Transverse colon (tissue), 4 donors: ENCODE measurements around the gene KIAA1217. TPM values are rescaled to one million over a fixed set of nuclear protein-coding genes. Genes with fewer than 3 reads are reported as not detected.

Experiments used
- DNase-seq: peaks from one replicate; pipeline ENCODE4 v3.0.0-alpha.2; 2019
- H3K27ac ChIP-seq, 4 donors: fragments of 200-600 bp; sonication (generic); 2 replicates each; pipeline ENCODE4 v1.5.1; 2016 to 2018; ENCODE audit warnings: inconsistent platforms in 4 of 4
- H3K27me3 ChIP-seq: fragments of 200-600 bp; sonication (generic); 2 replicates; pipeline ENCODE4 v1.5.1; 2017; ENCODE audit warnings: inconsistent platforms
- H3K36me3 ChIP-seq, 4 donors: fragments of 200-600 bp; sonication (generic); 2 replicates each; pipeline ENCODE4 v1.5.1; 2017 to 2019; ENCODE audit warnings: inconsistent platforms in 4 of 4
- H3K4me1 ChIP-seq, 4 donors: fragments of 200-600 bp; sonication (generic); 2 replicates each; pipeline ENCODE4 v1.5.1; 2017 to 2020; ENCODE audit warnings: inconsistent platforms in 4 of 4
- H3K4me3 ChIP-seq, 4 donors: fragments of 200-600 bp; sonication (generic); 1 replicate in 1 of 4; 2 replicates in 3 of 4; pipeline versions ENCODE4 v1.5.1 to v1.6.1; 2017 to 2019; ENCODE audit warnings: inconsistent platforms in 4 of 4
- H3K9me3 ChIP-seq, 2 donors: fragments of 200-600 bp; sonication (generic); 2 replicates each; pipeline ENCODE4 v1.5.1; 2017 to 2019; ENCODE audit warnings: inconsistent platforms in 2 of 2
- CTCF ChIP-seq, 5 experiments: fragments of 200-600 bp in 3 of 5; fragments of 450-650 bp in 2 of 5; sonication (generic) in 3 of 5; IDR thresholded peaks; 1 replicate in 2 of 5; 2 replicates in 3 of 5; pipeline ENCODE4 v1.5.1; 2016 to 2017; ENCODE audit warnings: antibody characterized with exemption in 5 of 5, inconsistent platforms in 3 of 5, mild to moderate bottlenecking in 2 of 5, moderate library complexity in 1 of 5
- EP300 ChIP-seq: sonication (generic); formaldehyde crosslinking; IDR thresholded peaks from one replicate; pipeline ENCODE4 v1.6.1; 2017; ENCODE audit warnings: antibody characterized with exemption, low read depth
- POLR2A ChIP-seq: fragments of 450-650 bp; IDR thresholded peaks from one replicate; pipeline ENCODE4 v1.6.1; 2016; ENCODE audit warnings: antibody characterized with exemption, mild to moderate bottlenecking, moderate library complexity
- POLR2AphosphoS5 ChIP-seq, 3 donors: sonication (generic); formaldehyde crosslinking; IDR thresholded peaks; one replicate each; pipeline ENCODE4 v1.6.1; 2016; ENCODE audit warnings: antibody characterized with exemption in 3 of 3
- WGBS, 2 donors: methylation state at CpG; one replicate each; pipeline ENCODE4 v1.1.5; 2018; ENCODE audit warnings: low coverage in 1 of 2; 5-methylcytosine and 5-hydroxymethylcytosine counted together
- in situ Hi-C, 4 donors: fragments of 200-750 bp; cut with MboI; loops; one replicate each; pipeline versions ENCODE4 v1.15.0 to v1.15.1; 2017; ENCODE audit warnings: low sequenced_read_pairs in 3 of 4, low pct_ligation_motif_present in 1 of 4, low pct_unique_long_range_greater_than_20kb in 1 of 4
- intact Hi-C: fragments of 100-400 bp; cut with DNase I; formaldehyde crosslinking; loops from one replicate; pipeline ENCODE4 v1.15.1; 2023; ENCODE audit warnings: low total_unique reads
- total RNA-seq, 4 donors: library from RNA; depleted of rRNA; stranded (reverse); fragments of >200 nt; gene quantifications; one replicate each; pipeline ENCODE4 v1.1.0, GENCODE V29; 2016

Gene KIAA1217
- total RNA-seq, 4 donors from 2014 or later = 56.5 to 175 (median 72.0) TPM

GRCh38 chr10:24419066-24419465 is 210.1 kb downstream of the KIAA1217 start:
- intact Hi-C loops (no loop called here), in situ Hi-C loops (loop anchor here in 1 of 4 donors (25.0 kb wide), 1 partner anchor 93 kb away; no protein-coding TSS in a partner anchor)
- H3K4me3 ChIP-seq = no peak overlapping the region
- DNase-seq = no peak
- H3K4me1 ChIP-seq = peaks cover 11 to 24% (median 14%) of the 10 kb centered on the region in 4 donors
- WGBS, 2 donors = 60 to 63% methylated on average over 2 to 3 of the region's 3 CpGs
- H3K27me3 ChIP-seq = no peaks in the 10 kb centered on the region
- TF ChIP-seq CTCF (IDR thresholded peaks at IDR 0.05) (no peak), EP300 (no peak), POLR2A (no peak)
- H3K27ac ChIP-seq = no peak overlapping the region
- H3K9me3 ChIP-seq = no peaks in the 10 kb centered on the region
- H3K36me3 ChIP-seq = no peaks in the 10 kb centered on the region

DNA sequence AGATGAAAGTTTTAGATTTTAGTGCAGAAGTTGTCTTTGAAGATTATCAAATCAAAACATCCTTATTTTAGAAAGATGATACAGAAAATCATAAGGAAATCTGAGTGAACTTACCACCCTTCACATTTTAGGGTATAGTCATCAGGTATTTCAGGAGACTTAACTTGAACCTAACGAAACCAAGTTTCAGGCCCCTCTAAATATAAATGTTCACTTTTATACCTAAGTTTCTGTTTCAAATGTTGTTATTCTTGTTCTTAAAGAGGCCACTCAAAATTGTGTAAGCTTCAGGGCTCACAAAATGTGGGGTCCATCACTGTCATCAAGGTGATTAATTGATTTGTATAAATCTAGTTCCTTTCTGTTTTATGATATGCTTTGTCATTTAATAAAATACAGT is 216.2 kb downstream of the KIAA1217 start:
- Histone ChIP-seq H3K4me1 (no peaks in the 10 kb centered on the region), H3K9me3 (no peaks in the 10 kb centered on the region), H3K4me3 (no peak overlapping the region), H3K27ac (no peak overlapping the region), H3K27me3 (no peaks in the 10 kb centered on the region), H3K36me3 (no peaks in the 10 kb centered on the region)
- TF ChIP-seq EP300 = no peak
- no peak for TF ChIP-seq POLR2AphosphoS5 (IDR thresholded peaks at IDR 0.05)
- TF ChIP-seq CTCF (IDR thresholded peaks at IDR 0.05) = no peak
- no peak for TF ChIP-seq POLR2A
- intact Hi-C loops = no loop called here
- in situ Hi-C loops = no loop called here
- 86 to 100% methylated on average over 1 of the region's 1 CpG for WGBS, 2 donors
- DNase-seq = no peak

GRCh38 chr10:24427678-24428409 is 218.9 kb downstream of the KIAA1217 start:
- no peaks in the 10 kb centered on the region for H3K4me1 ChIP-seq
- H3K9me3 ChIP-seq = no peaks in the 10 kb centered on the region
- H3K27me3 ChIP-seq = no peaks in the 10 kb centered on the region
- no peak overlapping the region for H3K4me3 ChIP-seq
- H3K27ac ChIP-seq = no peak overlapping the region
- TF ChIP-seq POLR2A (no peak), CTCF (IDR thresholded peaks at IDR 0.05) (no peak), EP300 (no peak), POLR2AphosphoS5 (IDR thresholded peaks at IDR 0.05) (no peak)
- no peak for DNase-seq
- intact Hi-C loops (no loop called here), in situ Hi-C loops (no loop called here)
- 74 to 90% methylated on average over 7 to 14 of the region's 14 CpGs for WGBS, 2 donors
- H3K36me3 ChIP-seq = no peaks in the 10 kb centered on the region

DNA sequence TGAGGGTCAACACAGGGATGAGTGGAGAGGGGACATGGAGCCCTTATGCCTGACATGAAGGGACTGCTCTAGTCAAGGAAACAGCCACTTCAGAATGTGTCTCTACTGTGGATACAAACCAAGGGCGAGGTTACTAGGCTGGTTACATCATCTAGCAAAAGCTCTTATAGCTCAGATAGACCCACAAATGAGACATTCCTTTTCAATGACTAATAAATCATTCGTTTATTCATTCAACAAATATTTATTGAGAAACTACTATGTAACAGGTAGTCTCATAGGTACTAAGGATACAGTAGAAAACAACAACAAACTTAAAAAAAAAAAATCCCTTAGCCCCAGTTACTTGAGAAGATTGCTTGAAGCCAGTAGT is 219.5 kb downstream of the KIAA1217 start:
- in situ Hi-C loops = no loop called here
- no peaks in the 10 kb centered on the region for H3K4me1 ChIP-seq
- intact Hi-C loops = no loop called here
- no peak overlapping the region for H3K27ac ChIP-seq
- H3K4me3 ChIP-seq = no peak overlapping the region
- H3K36me3 ChIP-seq = no peaks in the 10 kb centered on the region
- 63 to 71% methylated on average over 2 of the region's 2 CpGs for WGBS, 2 donors
- no peaks in the 10 kb centered on the region for H3K27me3 ChIP-seq
- TF ChIP-seq EP300 = no peak
- TF ChIP-seq CTCF (IDR thresholded peaks at IDR 0.05) = no peak
- no peak for TF ChIP-seq POLR2A
- TF ChIP-seq POLR2AphosphoS5 (IDR thresholded peaks at IDR 0.05) = no peak
- H3K9me3 ChIP-seq = no peaks in the 10 kb centered on the region
- no peak for DNase-seq
